T-helper 1 cell treated with Interleukin-12 subunit alpha and Interleukin-12 subunit beta and Interleukin-4 antibody, amounts not matched to agents 30 ng/mL and 1 ng/mL, for 36 hours (primary cell): Measurements from ENCODE around the gene ZMIZ1. TPM values are rescaled to one million over a fixed set of nuclear protein-coding genes. Genes with fewer than 3 reads are reported as not detected.

Experiments used
- intact Hi-C: fragments of 100-400 bp; cut with micrococcal nuclease; formaldehyde crosslinking; loops from one replicate; pipeline ENCODE4 v1.15.1; 2024
- total RNA-seq: library from RNA; stranded (reverse); gene quantifications from 2 replicates; pipeline ENCODE4 v1.2.3, GENCODE V29; 2022

Gene ZMIZ1
- total RNA-seq, 1 donor from 2014 or later = 51.2 TPM

DNA sequence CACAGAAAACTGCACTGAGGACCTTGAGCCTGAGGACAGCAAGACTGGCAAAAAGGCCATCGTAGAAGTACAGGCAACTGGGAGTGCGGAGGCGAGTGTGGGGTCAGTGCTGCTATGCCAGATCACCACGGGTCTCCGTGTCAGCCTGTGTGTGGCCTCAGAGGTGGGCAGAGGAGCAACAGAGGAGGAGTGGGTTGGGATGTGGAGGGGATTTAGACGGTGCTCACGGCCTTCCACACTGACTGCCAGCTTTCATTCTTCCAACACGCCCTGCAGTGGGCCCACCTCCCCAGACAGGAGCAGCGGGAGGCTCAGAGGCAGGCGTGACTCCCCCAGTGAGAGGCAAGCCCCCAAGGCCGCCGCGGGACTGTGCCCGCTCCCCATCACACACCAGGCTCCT, 17.0 kb upstream of the ZMIZ1 start:
- intact Hi-C loops = no loop called here

DNA sequence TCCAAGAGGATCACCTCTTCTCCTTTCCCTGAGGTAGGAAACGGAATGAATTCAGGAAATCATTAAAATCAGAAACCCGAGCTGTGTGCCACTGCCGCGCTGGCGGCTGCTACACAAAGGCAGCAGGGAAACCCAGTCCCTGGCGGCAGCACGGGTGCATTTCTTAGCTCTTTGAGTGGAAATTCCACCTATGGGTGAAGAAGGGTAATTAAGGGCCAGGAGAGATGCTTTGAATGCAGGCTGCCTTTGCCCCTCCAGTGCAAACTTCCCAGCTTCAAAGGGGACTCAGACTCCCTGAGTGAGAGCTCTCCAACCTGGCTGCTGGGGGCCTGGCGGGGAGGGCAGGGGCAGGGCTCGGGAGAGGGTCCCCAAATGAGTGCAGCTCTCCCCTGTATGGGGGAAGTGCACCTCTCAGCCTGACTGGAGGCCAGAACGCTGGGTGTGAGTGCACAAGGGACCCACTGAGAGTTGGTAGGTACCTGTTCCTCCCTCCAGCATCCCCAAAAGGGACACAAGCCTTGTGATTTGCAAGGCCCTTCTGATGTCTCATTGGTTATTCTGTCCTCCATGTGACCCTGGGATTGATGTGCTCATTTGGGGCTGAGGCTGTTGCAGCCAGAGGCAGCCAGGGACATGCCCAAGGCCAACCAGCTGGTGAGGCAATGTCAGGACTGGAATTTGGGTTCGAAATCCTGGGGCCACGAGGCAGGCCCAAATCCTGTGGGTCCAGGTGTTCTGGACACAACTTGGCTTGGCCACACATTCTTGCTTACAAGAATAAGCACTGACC, 16.3 kb upstream of the ZMIZ1 start:
- intact Hi-C loops = no loop called here

DNA sequence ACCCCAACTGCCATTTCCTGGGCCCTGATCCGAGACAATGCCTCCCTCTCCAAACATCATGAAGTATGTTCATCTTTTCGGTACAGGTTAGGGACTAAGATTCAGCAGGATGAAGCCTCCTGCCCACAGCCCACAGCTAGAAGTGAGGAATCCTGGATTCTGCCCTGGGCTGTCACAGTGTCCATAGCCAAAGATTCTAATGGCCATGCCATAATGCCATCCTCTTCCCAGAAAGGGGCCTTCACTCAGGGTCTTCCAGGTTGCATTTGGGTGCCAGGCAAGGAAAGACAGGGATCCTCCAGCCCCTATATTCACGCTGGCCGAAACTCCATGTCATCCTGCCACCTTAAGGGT, 15.7 kb upstream of the ZMIZ1 start:
- intact Hi-C loops = no loop called here

DNA sequence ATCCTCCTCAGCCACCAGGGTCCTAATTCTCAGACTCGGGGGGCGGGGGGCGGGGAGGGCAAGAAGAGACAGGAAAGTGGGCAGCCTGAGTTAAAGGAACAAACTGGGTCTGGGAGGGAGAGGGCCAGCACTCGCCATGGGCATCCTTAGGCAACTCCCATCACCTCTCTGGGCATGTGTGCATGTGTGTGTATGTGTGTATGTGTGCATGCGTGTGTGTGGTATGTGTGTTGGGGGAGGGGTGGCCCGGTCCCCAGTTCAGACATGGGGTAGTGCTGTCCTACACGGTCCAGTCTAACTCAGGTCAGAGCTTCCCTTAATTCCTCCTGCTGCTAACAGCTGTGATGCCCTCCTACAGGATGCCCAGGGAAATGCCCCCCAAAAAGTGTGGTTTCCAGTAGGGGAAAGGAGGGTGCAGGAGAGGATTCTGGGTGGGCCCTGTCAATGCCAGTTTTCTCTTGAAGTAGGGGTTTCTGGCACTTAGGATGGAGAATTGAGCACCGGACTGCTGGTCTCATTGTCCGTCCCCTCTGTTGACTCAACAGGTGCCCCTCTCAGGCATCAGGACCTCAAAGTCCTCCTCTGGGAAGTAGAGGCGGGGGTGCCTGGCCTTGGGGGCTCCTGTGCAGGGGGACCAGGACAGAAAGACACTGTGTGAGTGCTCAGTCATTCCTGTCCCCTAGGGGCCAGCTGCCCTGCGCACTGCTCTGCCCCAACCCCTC, 15.1 kb upstream of the ZMIZ1 start:
- intact Hi-C loops = no loop called here

DNA sequence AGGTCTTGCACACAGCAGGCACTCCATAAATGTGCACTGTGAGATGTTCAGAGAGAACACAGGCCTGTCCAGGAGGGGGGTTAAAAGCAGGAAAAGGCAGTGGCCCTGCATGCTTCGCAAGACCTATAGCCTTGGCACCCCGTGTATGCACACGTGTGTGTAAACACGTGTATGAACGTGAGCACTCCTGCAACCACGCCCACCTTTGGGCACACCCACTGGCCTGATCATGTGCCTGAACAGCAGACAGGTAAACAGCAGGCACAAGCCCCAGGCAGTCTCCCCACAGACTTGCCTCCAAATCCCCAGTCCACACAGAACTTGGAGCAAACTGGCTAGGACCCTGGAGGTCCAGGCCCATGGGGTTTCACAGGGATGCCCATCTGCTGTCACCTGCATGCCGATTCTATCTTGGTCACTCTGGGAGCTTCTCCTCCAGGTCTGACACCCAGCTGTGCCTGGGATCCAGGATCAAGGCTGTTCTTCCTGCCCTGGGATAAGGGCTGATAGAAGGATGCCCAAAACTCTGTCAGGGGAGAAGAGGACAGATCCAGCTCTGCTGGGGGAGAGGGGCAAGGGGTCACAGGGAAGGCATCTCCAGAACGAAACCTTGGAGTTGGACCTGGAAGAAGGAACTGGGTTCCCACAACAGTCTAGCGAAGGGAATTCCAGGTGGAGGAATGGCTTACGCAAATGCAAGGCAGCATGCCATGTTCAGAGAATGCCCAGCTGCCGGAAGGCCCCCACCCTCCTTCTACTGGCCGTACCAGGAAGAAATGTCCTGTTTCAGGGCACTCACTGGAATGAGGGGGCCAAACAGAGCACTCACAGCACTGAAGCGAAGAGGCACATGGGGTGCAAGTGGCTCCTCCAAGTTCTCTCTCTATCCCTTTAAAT, 14.3 kb upstream of the ZMIZ1 start:
- intact Hi-C loops = no loop called here

DNA sequence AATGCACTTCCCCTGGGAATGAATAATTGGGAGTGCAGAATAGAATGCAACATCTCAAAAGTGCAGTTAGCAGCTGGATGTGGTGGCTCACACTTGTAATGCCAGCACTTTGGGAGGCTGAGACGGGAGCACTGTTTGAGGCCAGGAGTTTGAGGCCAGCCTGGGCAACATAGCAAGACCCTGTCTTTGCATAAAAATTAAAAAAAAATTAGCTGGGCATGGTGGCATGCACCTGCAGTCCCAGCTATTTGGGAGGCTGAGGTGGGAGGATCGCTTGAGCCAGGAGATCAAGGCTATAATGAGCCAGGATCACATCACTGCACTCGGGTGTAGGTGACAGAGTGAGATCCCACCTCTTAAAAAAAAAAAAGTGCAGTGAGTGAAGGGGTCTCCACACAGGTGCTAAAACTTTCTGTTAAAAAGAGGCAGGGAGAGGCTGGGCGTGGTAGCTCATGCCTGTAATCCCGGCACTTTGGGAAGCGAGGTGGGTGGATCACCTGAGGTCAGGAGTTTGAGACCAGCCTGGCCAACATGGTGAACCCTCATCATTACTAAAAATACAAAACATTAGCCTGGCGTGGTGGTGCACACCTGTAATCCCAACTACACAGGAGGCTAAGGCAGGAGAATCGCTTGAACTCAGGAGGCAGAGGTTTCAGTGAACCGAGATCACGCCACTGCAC, 13.5 kb upstream of the ZMIZ1 start:
- intact Hi-C loops = no loop called here

DNA sequence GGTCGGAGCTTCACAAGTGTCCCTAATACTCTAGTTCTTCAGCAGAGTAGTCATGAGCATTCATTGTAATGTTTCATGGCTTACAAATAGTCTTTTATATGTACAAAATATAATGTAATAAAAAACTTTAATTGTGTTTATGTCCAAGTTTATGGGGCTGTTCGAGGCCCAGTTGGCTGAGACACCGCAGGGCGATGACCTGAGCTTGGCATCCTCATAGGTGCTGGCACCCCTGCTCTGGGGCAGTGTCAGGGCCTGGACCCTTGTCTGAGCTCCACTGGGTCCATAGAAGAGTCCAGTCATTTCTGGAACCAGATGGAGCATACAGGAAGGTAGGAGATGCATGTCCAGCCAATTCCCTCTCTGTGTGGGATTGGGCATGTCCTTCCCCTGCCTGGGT, 12.9 kb upstream of the ZMIZ1 start:
- intact Hi-C loops = no loop called here

DNA sequence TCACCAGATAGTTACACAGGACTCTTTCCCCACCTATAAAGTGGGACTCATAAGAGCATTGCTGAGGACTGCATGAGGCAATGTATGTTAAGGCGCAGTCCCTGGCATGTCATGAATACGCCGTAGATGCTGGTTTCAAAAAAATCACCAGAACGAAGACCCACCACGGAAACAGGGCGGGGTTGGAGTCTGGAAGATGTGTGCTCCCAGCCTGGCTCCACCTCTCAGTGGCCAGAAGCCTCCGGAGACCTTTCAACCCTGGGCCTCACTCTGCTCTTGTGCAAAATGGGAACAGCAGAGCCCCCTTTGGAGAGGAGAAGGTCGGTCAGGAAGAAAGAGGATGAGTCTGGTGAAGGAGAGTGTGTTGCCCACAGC, 12.4 kb upstream of the ZMIZ1 start:
- intact Hi-C loops = no loop called here

DNA sequence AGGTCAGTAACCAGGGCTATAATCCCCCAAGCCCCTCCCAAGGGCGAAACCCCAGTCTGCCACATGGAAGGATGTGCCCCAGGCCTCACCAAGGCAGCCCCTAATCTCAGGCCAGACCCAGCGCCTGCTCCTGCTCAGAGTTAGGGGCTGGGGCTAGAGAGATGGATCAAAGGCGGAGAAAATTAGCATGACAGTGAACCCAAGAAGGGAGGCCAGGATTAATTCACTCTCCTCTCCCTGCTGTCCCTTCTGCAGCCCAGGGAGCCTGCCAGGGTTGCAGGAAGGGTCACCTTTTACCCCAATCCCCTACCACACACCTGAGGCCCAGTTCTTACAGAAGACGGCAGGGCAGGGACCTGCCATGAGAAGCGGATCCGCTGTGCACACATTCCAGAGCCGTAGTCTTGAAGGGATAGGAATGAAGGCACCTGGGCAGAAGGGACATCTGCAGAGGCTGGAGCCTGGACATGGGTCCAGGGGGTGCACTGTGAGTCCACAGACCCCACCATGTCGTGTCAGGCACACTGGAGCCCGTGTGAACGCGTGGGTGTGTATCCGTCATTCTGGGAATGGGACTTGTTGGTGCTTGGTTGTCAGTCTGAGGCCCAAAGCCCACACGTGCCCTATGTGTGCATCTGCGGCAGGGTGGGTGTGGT, 11.9 kb upstream of the ZMIZ1 start:
- intact Hi-C loops = no loop called here

DNA sequence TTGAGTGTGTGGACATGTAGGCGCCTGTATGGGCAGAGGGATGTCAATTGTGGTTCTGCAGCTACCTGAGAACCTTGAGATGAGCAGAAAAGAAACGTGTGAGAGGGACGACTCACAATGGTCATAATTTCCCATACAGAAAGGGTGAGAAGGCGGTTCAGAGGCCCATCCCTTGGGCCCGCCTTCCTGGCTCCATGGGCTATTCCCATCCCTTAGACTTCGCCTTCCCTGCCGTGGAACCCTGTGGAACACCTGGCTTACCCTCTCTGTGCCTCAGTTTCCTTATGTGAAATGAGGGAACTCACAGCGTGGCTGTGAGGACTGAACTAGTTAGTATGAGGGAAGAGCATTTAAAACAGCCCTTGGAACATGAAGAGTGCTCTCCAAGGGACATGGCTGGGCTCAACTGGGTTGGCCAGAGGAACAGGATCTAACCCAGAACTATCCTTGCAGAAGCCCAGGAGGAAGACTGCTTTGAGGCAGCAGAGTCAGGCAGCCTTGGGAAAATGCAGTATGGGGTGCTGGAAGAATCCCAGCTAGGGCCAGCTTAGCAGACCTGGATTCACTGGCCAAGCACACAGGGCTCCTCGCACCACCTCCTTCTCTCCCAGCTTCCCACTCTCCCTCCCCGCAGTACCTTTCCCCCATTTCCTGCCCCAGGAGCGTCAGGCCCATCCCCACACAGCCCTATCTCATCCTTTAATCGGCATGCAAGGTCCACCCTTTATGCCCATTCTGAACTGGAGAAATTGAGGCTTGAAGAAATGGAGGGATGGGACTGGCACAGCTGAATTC, 11.1 kb upstream of the ZMIZ1 start:
- intact Hi-C loops = no loop called here

DNA sequence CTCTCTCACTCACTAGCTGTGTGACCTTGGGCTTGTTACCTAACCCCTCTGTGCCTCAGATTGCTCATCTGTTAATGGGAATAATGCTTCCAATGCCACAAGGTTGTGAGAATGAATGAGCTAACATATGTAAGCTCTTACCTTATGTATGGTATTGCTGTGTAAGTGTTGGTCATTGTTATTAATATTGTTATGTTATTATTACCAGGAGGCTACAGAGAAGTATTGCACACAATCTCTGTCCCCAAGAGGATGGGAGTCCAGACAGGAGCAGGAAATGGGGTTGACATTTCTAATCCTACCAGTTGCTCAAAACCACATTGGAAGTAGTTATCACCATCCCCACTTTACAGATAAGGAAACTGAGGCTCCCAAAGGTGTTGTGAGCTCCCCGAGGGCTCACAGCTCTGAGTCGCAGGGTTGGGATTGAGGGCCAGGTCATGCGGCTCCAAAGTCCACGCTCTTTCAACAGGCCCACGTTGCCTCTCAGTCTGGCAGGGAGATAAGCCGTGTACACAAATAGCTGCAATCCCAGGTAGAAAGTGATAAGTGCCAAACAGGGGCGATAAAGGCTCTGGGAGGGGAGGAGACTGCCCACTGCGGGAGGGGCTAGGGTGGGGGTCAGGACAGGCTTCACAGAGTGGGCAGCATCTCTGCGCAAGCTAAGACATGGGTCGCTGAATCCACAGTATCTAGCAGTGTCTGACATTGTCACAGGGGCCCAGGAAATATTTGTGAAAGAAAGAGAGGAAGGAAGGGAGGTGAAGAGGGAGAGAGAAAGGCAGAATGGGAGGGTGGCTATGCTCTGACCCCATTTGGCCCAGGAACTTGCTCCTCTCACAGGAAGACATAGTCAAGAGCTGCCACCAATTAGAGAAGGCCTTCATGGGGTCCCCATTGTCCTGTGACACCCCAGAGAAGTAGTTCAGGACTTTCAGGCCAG, 9.6 kb upstream of the ZMIZ1 start:
- intact Hi-C loops = no loop called here

DNA sequence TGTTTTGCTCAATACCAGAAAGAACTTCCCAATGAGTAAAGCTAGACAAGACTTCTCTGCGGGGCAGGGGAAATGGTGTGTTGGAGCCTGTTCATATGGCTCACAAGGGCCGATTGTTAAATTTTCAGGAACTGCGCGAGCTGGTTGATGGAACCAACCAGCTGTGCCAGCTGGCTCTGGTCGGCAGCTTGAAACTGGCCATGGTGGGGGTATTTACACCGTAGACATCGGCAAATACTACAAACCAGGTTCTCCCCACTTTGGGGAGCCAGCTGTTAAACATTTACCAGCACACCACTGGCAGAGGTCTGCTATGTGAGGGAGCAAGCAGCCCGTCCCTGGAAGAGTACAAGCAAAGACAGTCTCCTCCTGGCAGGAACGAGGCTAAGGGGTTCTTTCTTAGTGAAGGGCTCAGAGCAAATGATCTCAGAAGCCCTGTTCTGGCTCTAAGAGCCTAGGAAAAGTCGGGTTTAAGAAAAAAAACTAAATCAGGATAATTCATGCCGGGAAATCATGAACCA, 8.8 kb upstream of the ZMIZ1 start:
- intact Hi-C loops = loop anchor here (10.0 kb wide), 1 partner anchor 1125 kb away; no protein-coding TSS in a partner anchor

DNA sequence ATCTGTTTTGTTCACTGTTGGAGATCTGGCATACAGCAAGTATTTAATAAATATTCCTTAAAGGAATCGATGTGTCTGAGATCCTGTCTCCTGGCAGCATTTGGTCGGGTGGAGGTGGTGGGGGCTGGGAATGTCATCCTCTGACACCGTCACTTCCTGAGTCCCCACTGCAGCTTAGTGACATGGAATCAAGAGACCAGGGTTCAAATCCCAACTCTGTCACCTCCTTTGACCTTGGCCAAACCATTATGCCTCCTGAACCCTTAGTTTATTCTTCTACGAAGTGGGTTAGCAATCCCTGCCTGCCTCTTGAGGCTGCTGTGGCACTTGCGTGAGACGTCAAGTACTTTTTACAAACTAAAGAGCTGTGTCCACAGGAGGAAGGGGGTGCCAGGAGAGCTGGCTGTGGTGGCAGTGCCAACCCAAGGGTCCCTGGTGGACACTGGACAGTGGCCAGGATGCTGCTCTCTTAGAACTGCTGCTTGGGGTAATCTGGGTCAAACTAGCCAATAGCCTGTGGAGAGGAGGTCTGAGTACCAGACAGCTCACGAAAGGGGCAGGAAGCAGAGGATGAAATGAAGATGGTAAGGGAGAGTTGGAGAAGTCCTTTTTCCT, 8.0 kb upstream of the ZMIZ1 start:
- intact Hi-C loops = loop anchor here (10.0 kb wide), 1 partner anchor 1124 kb away; no protein-coding TSS in a partner anchor

DNA sequence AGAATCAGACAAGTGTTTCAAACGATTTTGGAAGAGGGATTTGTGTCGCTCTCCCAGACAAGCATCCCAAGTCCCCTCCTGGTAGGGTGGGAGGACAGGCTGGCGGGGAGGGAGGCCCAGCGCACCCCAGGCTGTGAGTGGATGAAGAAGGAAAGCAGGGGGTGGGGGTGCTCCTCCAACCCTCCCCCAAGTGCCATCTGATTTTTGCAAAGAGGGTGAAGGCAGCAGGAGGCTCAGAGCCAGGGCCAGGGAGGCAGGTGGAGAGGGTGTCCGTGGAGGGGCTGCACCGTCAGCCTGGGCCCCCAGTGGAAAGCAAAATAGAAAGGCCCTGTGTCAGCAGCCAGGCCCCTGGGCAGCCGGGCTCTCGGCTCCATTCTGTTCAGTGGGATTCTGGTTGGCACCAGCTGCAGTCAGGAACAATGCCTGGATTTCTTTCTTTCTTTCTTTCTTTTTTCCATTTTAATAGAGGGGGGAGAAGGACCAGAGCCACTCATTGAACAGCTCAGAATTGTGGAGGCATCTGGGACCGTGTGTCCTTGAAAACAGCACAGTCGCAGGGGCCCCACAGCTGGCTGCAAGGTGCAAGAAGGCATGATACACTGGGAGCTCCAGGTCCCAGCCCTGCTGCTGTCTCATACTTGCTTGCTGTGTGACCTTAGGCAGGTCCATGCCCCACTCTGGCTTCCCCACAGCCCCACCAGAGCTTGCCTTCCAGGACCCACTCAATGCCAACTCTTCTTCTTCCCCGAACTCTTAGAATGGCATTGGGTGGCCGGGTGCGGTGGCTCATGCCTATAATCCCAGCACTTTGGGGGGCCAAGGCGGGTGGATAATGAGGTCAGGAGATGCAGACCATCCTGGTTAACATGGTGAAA, 7.1 kb upstream of the ZMIZ1 start:
- intact Hi-C loops = loop anchor here (10.0 kb wide), 1 partner anchor 1123 kb away; no protein-coding TSS in a partner anchor

DNA sequence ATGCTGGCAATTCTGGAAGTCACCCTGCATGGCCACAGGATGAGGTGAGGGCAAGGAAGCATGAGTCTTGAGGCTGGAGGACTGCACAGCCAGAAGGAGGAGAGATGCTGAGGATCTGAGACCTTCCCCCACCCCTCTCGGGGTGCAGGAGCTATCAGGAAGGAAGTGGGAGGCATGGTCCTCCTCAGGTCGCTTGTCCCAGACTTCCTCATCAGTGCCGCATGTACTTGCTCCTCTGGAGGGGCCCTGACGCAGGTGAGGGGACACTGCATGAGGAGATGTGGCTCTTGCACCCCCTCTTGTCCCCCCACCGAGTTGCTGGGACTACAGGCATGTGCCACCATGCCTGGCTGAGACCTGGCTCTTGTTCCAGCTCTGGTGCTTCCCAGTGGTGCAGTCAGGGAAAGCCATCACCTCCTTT, 5.7 kb upstream of the ZMIZ1 start:
- intact Hi-C loops = loop anchor here (10.0 kb wide), 1 partner anchor 1122 kb away; no protein-coding TSS in a partner anchor

DNA sequence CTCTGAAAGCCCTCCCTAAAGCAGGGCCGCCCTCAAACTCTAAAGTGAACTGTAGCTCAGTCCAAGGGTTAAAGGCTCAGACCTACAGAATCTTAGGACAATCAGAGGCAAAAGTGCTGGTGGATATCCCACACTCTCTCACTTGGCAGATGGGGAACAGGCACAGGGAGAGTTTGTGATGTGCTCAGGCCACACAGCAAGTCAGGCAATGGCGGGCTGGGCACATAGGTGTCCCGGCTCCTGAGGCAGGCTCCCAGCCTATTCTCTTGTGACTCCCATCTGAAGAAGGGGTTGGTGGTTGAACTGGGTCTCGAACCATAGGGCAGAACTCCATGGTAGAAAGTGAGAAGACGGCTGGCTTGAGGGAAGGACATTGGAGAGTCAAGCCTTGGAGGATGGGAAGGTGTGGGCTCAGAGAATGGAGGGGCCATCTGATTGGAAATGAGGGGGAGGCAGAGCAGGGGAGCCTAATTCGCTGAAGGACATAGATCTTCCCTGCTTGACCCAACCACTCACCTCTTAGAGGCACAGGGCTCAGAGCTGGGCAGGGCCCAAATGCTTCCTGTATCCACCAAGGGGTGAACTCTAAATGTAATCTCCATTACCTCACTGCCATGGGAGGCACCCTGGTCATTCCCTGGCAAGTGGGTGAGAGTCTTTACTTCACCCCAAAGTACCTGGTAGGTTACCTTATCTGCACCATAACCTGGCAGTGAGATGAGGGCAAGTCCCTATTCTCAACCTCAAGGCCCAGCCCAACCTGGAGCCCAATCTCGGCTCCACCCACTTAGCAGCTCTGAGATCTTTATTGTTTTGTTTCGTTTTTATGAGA, 4.9 kb upstream of the ZMIZ1 start:
- intact Hi-C loops = loop anchor here (10.0 kb wide), 1 partner anchor 1121 kb away; no protein-coding TSS in a partner anchor
